CD14-positive monocyte (primary cell): Measurements from ENCODE around the gene SCAMP4. TPM values are rescaled to one million over a fixed set of nuclear protein-coding genes. Genes with fewer than 3 reads are reported as not detected.
A peak's percentile ranks its signal among the peaks of the same experiment; 100 is the strongest.
"Not testable (repeated sequence)": the region's sequence is repeated elsewhere in the genome, so short reads cannot be mapped to it uniquely, and the experiment has no call there.

Experiments used
- DNase-seq, 3 donors: peaks; one replicate each; pipeline ENCODE4 v3.0.0-alpha.2; 2011 to 2022
- H2AFZ ChIP-seq: 2 replicates; pipeline ENCODE4 v1.6.0; 2012; ENCODE audit warnings: mild to moderate bottlenecking, low read depth, low read length, inconsistent platforms; ENCODE audit not compliant: insufficient read depth, poor library complexity, severe bottlenecking
- H3K27ac ChIP-seq, 2 donors: 1 replicate in 1 of 2; 2 replicates in 1 of 2; pipeline ENCODE4 v1.5.1; 2012 to 2013; ENCODE audit warnings: low read length in 2 of 2, control low read depth in 1 of 2, inconsistent platforms in 1 of 2, low read depth in 1 of 2, mild to moderate bottlenecking in 1 of 2
- H3K27me3 ChIP-seq, 2 donors: one replicate each; pipeline versions ENCODE4 v1.6.0 to v1.6.1; 2011 to 2013; ENCODE audit warnings: low read length in 2 of 2; ENCODE audit not compliant: control insufficient read depth in 2 of 2, insufficient read depth in 2 of 2
- H3K36me3 ChIP-seq, 2 donors: replicated peaks in 1 of 2; 1 replicate in 1 of 2; 2 replicates in 1 of 2; pipeline versions ENCODE4 v1.5.1 to v1.6.1; 2012 to 2013; ENCODE audit warnings: low read length in 2 of 2, control low read depth in 1 of 2, inconsistent platforms in 1 of 2, mild to moderate bottlenecking in 1 of 2; ENCODE audit not compliant: insufficient read depth in 2 of 2, control insufficient read depth in 1 of 2
- H3K4me1 ChIP-seq, 2 donors: 1 replicate in 1 of 2; 2 replicates in 1 of 2; pipeline versions ENCODE4 v1.5.1 to v1.6.1; 2012 to 2013; ENCODE audit warnings: low read length in 2 of 2, control low read depth in 1 of 2, inconsistent platforms in 1 of 2, mild to moderate bottlenecking in 1 of 2, moderate library complexity in 1 of 2; ENCODE audit not compliant: insufficient read depth in 2 of 2, control insufficient read depth in 1 of 2
- H3K4me2 ChIP-seq: replicated peaks from 2 replicates; pipeline ENCODE3; 2012; ENCODE audit warnings: low read length, moderate library complexity, mild to moderate bottlenecking; ENCODE audit not compliant: poor library complexity, severe bottlenecking; ENCODE audit errors: extremely low read depth
- H3K4me3 ChIP-seq, 3 experiments: fragments of 200-600 bp in 1 of 3; sonication (generic) in 1 of 3; replicated peaks in 1 of 3; 1 replicate in 2 of 3; 2 replicates in 1 of 3; pipeline ENCODE4 v1.5.1; 2011 to 2013; ENCODE audit warnings: low read length in 3 of 3, mild to moderate bottlenecking in 3 of 3, control low read depth in 2 of 3, low read depth in 2 of 3, inconsistent platforms in 1 of 3, moderate library complexity in 1 of 3
- H3K79me2 ChIP-seq: 2 replicates; pipeline ENCODE4 v1.6.0; 2012; ENCODE audit warnings: mild to moderate bottlenecking, control low read depth, inconsistent platforms, low read length, moderate library complexity; ENCODE audit not compliant: insufficient read depth
- H3K9ac ChIP-seq: 2 replicates; pipeline ENCODE4 v1.6.0; 2017; ENCODE audit warnings: low read length, mild to moderate bottlenecking; ENCODE audit not compliant: insufficient read depth, poor library complexity, severe bottlenecking
- H3K9me3 ChIP-seq, 2 donors: replicated peaks in 1 of 2; 1 replicate in 1 of 2; 2 replicates in 1 of 2; pipeline versions ENCODE4 v1.5.1 to v1.6.1; 2012 to 2013; ENCODE audit warnings: low read length in 2 of 2, control low read depth in 1 of 2; ENCODE audit not compliant: control insufficient read depth in 1 of 2, insufficient read depth in 1 of 2
- H4K20me1 ChIP-seq: 2 replicates; pipeline ENCODE4 v1.6.0; 2012; ENCODE audit warnings: mild to moderate bottlenecking, low read length, control low read depth, moderate library complexity; ENCODE audit not compliant: insufficient read depth
- H3K27ac Mint-ChIP-seq, 7 donors: one replicate each; pipeline ENCODE4 v1.8.0; 2020; ENCODE audit warnings: mild to moderate bottlenecking in 7 of 7, mixed read lengths in 7 of 7, moderate library complexity in 6 of 7, inconsistent platforms in 2 of 7
- H3K27me3 Mint-ChIP-seq, 3 donors: one replicate each; pipeline ENCODE4 v1.8.0; 2021 to 2022; ENCODE audit warnings: low read depth in 3 of 3, mild to moderate bottlenecking in 3 of 3, mixed read lengths in 3 of 3, moderate library complexity in 3 of 3, inconsistent platforms in 1 of 3
- H3K36me3 Mint-ChIP-seq, 2 donors: one replicate each; pipeline ENCODE4 v1.8.0; 2020; ENCODE audit warnings: mixed read lengths in 2 of 2, inconsistent platforms in 1 of 2, mild to moderate bottlenecking in 1 of 2
- H3K4me1 Mint-ChIP-seq: one replicate; pipeline ENCODE4 v1.8.0; 2020; ENCODE audit warnings: mild to moderate bottlenecking, mixed read lengths
- H3K4me3 Mint-ChIP-seq, 2 donors: one replicate each; pipeline ENCODE4 v1.8.0; 2020; ENCODE audit warnings: mild to moderate bottlenecking in 2 of 2, mixed read lengths in 2 of 2, moderate library complexity in 1 of 2
- H3K9me3 Mint-ChIP-seq, 7 donors: one replicate each; pipeline ENCODE4 v1.8.0; 2020 to 2022; ENCODE audit warnings: mixed read lengths in 7 of 7, mild to moderate bottlenecking in 6 of 7, moderate library complexity in 6 of 7, inconsistent platforms in 2 of 7
- CTCF ChIP-seq: fragments of 200-600 bp; IDR thresholded peaks from one replicate; pipeline ENCODE4 v1.8.0; 2022; ENCODE audit warnings: antibody characterized with exemption, mild to moderate bottlenecking
- WGBS: methylation state at CpG from one replicate; pipeline ENCODE4 v1.1.5; 2013; ENCODE audit warnings: missing lambda C conversion rate; ENCODE audit not compliant: insufficient coverage; 5-methylcytosine and 5-hydroxymethylcytosine counted together
- intact Hi-C, 2 donors: fragments of 100-400 bp; cut with micrococcal nuclease; formaldehyde crosslinking; loops; one replicate each; pipeline versions ENCODE4 v1.15.0 to v1.15.1; 2023
- polyA plus RNA-seq, 3 donors: library from polyadenylated mRNA; depleted of rRNA in 1 of 3; unstranded in 2 of 3; stranded (reverse) in 1 of 3; fragments of 300-500 nt in 2 of 3; fragments of >200 nt in 1 of 3; fragmentation: Illumina TruSeq in 2 of 3; gene quantifications; 1 replicate in 2 of 3; 2 replicates in 1 of 3; pipeline ENCODE4 v1.2.3, GENCODE V29; 2012 to 2021

Gene SCAMP4
- polyA plus RNA-seq, 3 donors: 11.9 to 39.4 (median 15.4) TPM

GRCh38 chr19:1884719-1885334, 20.4 kb upstream of the SCAMP4 start:
- Histone ChIP-seq H3K36me3 (peaks cover 11 to 18% of the 10 kb centered on the region in 2 donors), H3K79me2 (peaks cover 45% of the 10 kb centered on the region), H3K9me3 (no peaks in the 10 kb centered on the region), H3K4me2 (peak overlapping the region; percentile 89), H3K27me3 (no peaks in the 10 kb centered on the region), H3K4me3 (peak overlapping the region; percentile 79 to 89 (median 85)), H2AFZ (no peak overlapping the region), H3K4me1 (peaks cover 30 to 34% of the 10 kb centered on the region in 2 donors), H3K27ac (peak overlapping the region; percentile 58 to 85), H4K20me1 (peaks cover 42% of the 10 kb centered on the region), H3K9ac (peak overlapping the region; percentile 81)
- Mint-ChIP-seq H3K4me3 (peak overlapping the region; percentile 100), H3K9me3 (peaks cover 0 to 1% (median 0%) of the 10 kb centered on the region in 7 donors), H3K27ac (peak overlapping the region; percentile 86 to 97 (median 91)), H3K27me3 (peaks cover 0 to 4% (median 0%) of the 10 kb centered on the region in 3 donors), H3K4me1 (peaks cover 29% of the 10 kb centered on the region), H3K36me3 (peaks cover 16 to 22% of the 10 kb centered on the region in 2 donors)
- intact Hi-C loops: loop anchor here in 1 of 2 donors (1.0 kb wide), 1 partner anchor 9 kb away; no protein-coding TSS in a partner anchor
- DNase-seq: no peak
- no peak for TF ChIP-seq CTCF
- under 1% methylated on average over 46 of the region's 56 CpGs for WGBS

GRCh38 chr19:1885398-1886119, 19.6 kb upstream of the SCAMP4 start, which contains the start of gene ABHD17A:
Gene ABHD17A (minus strand): TSS chr19:1885496. CDS start chr19:1881566, 3,930 bp downstream.
- peaks cover 29% of the 10 kb centered on the region for H3K4me1 Mint-ChIP-seq
- 25% methylated on average over 36 of the region's 46 CpGs for WGBS
- H3K4me1 ChIP-seq: peaks cover 30 to 34% of the 10 kb centered on the region in 2 donors
- H3K79me2 ChIP-seq: peaks cover 40% of the 10 kb centered on the region
- H2AFZ ChIP-seq, H3K27me3 Mint-ChIP-seq, H3K9me3 ChIP-seq, H3K9me3 Mint-ChIP-seq, intact Hi-C loops, H3K27me3 ChIP-seq: not testable (repeated sequence)
- peak within 1 kb of the TSS; percentile 86 to 97 (median 91) for H3K27ac Mint-ChIP-seq
- H4K20me1 ChIP-seq: peaks cover 35% of the 10 kb centered on the region
- H3K4me2 ChIP-seq: peak within 1 kb of the TSS; percentile 89
- H3K4me3 Mint-ChIP-seq: peak within 1 kb of the TSS; percentile 100
- peaks cover 10 to 14% of the 10 kb centered on the region in 2 donors for H3K36me3 Mint-ChIP-seq
- peak within 1 kb of the TSS; percentile 81 for H3K9ac ChIP-seq
- peak within 1 kb of the TSS; percentile 79 to 89 (median 85) for H3K4me3 ChIP-seq
- peak; percentile 93 to 95 (median 95) for DNase-seq
- H3K27ac ChIP-seq: peak within 1 kb of the TSS; percentile 58 to 85
- H3K36me3 ChIP-seq: peaks cover 4 to 10% of the 10 kb centered on the region in 2 donors

GRCh38 chr19:1886360-1886759, 18.8 kb upstream of the SCAMP4 start:
- H3K9me3 ChIP-seq, H2AFZ ChIP-seq, H3K4me2 ChIP-seq, H3K36me3 ChIP-seq, H3K27ac ChIP-seq, intact Hi-C loops, H3K27me3 Mint-ChIP-seq, H3K9me3 Mint-ChIP-seq, H3K4me3 ChIP-seq, H3K4me3 Mint-ChIP-seq, H3K9ac ChIP-seq, DNase-seq, H3K27me3 ChIP-seq: not testable (repeated sequence)
- H3K79me2 ChIP-seq: peaks cover 35% of the 10 kb centered on the region
- WGBS: 97% methylated on average over 8 of the region's 15 CpGs
- Mint-ChIP-seq H3K27ac (peak overlapping the region in 3 of 7 donors; percentile 28 to 89 (median 87)), H3K4me1 (peaks cover 29% of the 10 kb centered on the region), H3K36me3 (peaks cover 8 to 10% of the 10 kb centered on the region in 2 donors)
- H4K20me1 ChIP-seq: peaks cover 30% of the 10 kb centered on the region
- peaks cover 30 to 34% of the 10 kb centered on the region in 2 donors for H3K4me1 ChIP-seq
